K562 (cell line): ENCODE measurements around the gene TNFRSF19. TPM values are rescaled to one million over a fixed set of nuclear protein-coding genes. Genes with fewer than 3 reads are reported as not detected.

Source experiments
- CEBPG ChIP-seq, 3 experiments: fragments of 200-800 bp in 1 of 3; sonication (Bioruptor generic) in 1 of 3; sonication (generic) in 1 of 3; formaldehyde crosslinking in 1 of 3; IDR thresholded peaks in 2 of 3; conservative IDR thresholded peaks in 1 of 3; 2 replicates each; pipeline versions ENCODE4 v1.6.1 to v1.8.0; 2016 to 2022; ENCODE audit warnings: missing compliant biosample characterization in 2 of 3, missing genetic modification characterization in 2 of 3, mild to moderate bottlenecking in 1 of 3, missing genetic modification reagents in 1 of 3
- CHD7 ChIP-seq: fragments of 200-600 bp; sonication (generic); IDR thresholded peaks from one replicate; pipeline ENCODE4 v1.6.1; 2012; ENCODE audit warnings: mild to moderate bottlenecking, low read depth, low read length, inconsistent platforms
- polyA plus RNA-seq, 8 experiments: library from polyadenylated mRNA; depleted of rRNA in 4 of 8; stranded (reverse) in 5 of 8; unstranded in 3 of 8; fragments of >200 nt; fragmentation: Nextera tagmentation in 2 of 8; fragmentation: Illumina TruSeq in 1 of 8; extraction: Ambion mirVana in 2 of 8; extraction: Trizol in 1 of 8; gene quantifications; 2 replicates each; pipeline versions ENCODE4 v1.2.1 to v1.2.3, GENCODE V29; 2011 to 2014; ENCODE audit warnings: inconsistent platforms in 1 of 8, missing spikeins in 1 of 8
- total RNA-seq, 7 experiments: library from RNA; depleted of rRNA in 6 of 7; stranded (reverse); fragments of >200 nt in 6 of 7; fragmentation: Illumina TruSeq in 2 of 7; extraction: Trizol in 2 of 7; gene quantifications; 2 replicates each; pipeline versions ENCODE4 v1.2.1 to v1.2.3, GENCODE V29; 2011 to 2021; ENCODE audit warnings: low replicate concordance in 1 of 7

TNFRSF19 gene
- total and polyA plus RNA-seq, 9 of the 15 experiments (the other 6 are each of a cell fraction or from before 2014, with no cell fraction given), result 0.01 to 0.07 TPM; not detected in 7

- no peak for TF ChIP-seq CEBPG (CRISPR knock-in tag; IDR thresholded peaks at IDR 0.05)
- no peak for TF ChIP-seq CEBPG (tag; conservative IDR thresholded peaks at IDR 0.05 in 1 of 2, IDR thresholded peaks at IDR 0.05 in 1 of 2)
- no peak for TF ChIP-seq CHD7
These were observed 127.6 kb downstream of the TNFRSF19 start (continued) for GRCh38 chr13:23697772-23698313.
